HG03095 (cell line): Measurements from ENCODE around the gene CCDC34.

Source experiments
- ATAC-seq: cut with Tn5 transposase; IDR thresholded peaks from one replicate; pipeline ENCODE4 v1.9.1; 2021; ENCODE audit warnings: moderate library complexity; ENCODE audit not compliant: unreplicated experiment

The CCDC34 gene

GRCh38 chr11:27293515-27294417 lies 69.2 kb downstream of the CCDC34 start:
- no peak for ATAC-seq

DNA sequence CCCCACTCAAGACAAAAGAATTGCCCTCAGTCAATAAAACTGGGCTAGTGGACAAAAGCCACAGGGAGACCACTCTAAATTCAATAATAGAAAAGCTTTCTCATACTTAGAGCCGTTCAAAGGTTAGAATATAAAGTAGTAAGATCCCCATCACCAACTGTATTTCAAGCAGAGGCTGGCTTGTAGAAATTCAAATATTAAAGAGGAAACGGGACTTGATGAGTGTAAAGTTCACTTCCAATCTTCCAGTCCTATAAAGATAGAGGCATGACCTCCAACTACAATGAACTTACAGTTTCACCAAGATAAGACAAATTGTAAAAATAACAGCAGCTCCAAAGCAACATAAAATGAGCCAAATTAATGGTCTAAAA lies 70.4 kb downstream of the CCDC34 start:
- no peak for ATAC-seq

DNA sequence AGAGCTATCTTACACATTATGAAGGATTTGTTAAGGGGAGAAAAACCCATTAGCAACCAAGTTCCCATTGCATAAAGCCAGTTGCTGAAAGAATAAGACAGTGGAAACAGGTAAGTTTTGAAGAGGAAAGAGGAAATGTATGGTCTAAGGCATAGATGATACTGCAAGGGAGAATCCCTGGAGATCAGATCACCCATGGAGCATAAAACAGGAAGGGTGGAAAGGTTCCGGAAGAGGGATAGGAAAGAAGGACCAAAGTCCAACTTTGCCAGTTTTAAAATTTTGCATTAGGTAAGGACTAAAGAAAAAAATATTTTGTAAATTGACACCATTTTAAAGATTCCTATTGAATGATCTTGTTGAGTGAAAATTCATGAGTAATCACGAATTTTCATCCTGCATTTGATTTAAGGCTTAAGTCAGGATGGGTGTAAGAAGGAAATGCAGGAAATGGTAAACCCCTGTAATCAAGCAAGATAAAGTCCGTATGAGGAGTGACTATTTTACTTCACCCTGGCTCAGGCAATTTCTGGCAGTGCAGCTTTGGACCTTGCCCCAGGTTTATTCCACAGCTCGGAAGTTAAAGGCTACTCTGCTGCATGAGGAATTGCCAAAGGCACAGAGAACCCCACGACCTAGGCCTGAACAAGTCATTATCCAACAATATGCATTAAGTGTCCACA lies 70.9 kb downstream of the CCDC34 start:
- no peak for ATAC-seq

DNA sequence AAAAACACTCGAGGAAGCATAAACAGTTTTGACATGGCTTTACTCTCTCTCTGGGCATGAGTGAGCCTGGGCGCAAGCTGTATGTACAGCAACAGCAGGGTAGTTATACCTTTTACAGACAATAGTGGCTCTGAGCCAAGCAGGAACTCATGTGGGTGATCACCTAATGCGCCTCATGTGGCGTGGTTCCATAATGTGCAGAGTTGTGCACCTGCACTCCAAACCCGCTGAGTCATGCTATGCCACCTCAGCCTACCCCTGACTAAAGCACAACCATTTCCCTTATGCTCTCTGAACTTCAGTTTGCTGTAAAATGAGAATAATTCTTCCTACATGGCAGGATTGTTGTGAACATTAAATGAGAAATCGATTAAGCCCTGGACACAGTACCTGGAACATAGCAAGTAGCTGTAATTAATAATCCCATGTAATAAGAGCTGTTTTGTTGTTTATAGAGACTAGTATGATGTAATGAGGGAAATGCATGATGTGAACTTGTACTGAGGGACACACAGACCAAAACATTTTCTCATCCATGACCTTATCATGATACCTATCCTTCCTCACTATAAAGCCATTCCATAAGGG lies 71.6 kb downstream of the CCDC34 start:
- no peak for ATAC-seq

GRCh38 chr11:27290261-27291050 lies 72.6 kb downstream of the CCDC34 start:
- no peak for ATAC-seq
